HFFc6 (cell line): ENCODE data around the gene AHDC1. TPM values are rescaled to one million over a fixed set of nuclear protein-coding genes. Genes with fewer than 3 reads are reported as not detected.

Experiments used
- DNase-seq: peaks from one replicate; pipeline ENCODE4 v3.0.0-alpha.2; 2018
- H3K27ac Mint-ChIP-seq: 2 replicates; pipeline ENCODE4 v1.8.0; 2020; ENCODE audit warnings: mild to moderate bottlenecking, mixed read lengths
- H3K27me3 Mint-ChIP-seq: 2 replicates; pipeline ENCODE4 v1.8.0; 2021; ENCODE audit warnings: mild to moderate bottlenecking, moderate library complexity, mixed read lengths; ENCODE audit not compliant: insufficient read depth
- H3K36me3 Mint-ChIP-seq: 2 replicates; pipeline ENCODE4 v1.8.0; 2021; ENCODE audit warnings: low read depth, mixed read lengths
- H3K4me1 Mint-ChIP-seq: 2 replicates; pipeline ENCODE4 v1.8.0; 2020; ENCODE audit warnings: low read depth, mixed read lengths
- H3K4me3 Mint-ChIP-seq: 2 replicates; pipeline ENCODE4 v1.8.0; 2020; ENCODE audit warnings: mild to moderate bottlenecking, moderate library complexity, mixed read lengths
- H3K9me3 Mint-ChIP-seq: 2 replicates; pipeline ENCODE4 v1.8.0; 2020; ENCODE audit warnings: mild to moderate bottlenecking, mixed read lengths
- CTCF ChIP-seq: fragments of 200-600 bp; sonication (generic); IDR thresholded peaks from 2 replicates; pipeline ENCODE4 v1.5.0; 2021; ENCODE audit warnings: antibody characterized with exemption, mild to moderate bottlenecking
- total RNA-seq, 6 experiments: library from RNA; stranded (reverse); fragmentation: NEBNext Ultra II Directional; extraction: Animal tissue kit (Norgen Biotek cat#: 25700); gene quantifications; 2 replicates in 1 of 6; 3 replicates in 5 of 6; pipeline ENCODE4 v1.2.3, GENCODE V29; 2021

The AHDC1 gene
- total RNA-seq, 6 experiments from 2014 or later = 30.7 to 53.2 (median 34.7) TPM

- H3K27me3 Mint-ChIP-seq = no peaks in the 10 kb centered on the region
- peaks cover 16% of the 10 kb centered on the region for H3K4me1 Mint-ChIP-seq
- TF ChIP-seq CTCF = no peak
- no peak overlapping the region for H3K27ac Mint-ChIP-seq
- no peaks in the 10 kb centered on the region for H3K9me3 Mint-ChIP-seq
- H3K36me3 Mint-ChIP-seq = no peaks in the 10 kb centered on the region
- H3K4me3 Mint-ChIP-seq = no peak overlapping the region
- peak; percentile 47 for DNase-seq
Observed at GRCh38 chr1:27588256-27589232, 15.4 kb downstream of the AHDC1 start.

GRCh38 chr1:27585684-27586083, 18.3 kb downstream of the AHDC1 start:
- Mint-ChIP-seq H3K27ac (no peak overlapping the region), H3K4me3 (no peak overlapping the region), H3K36me3 (peaks cover 20% of the 10 kb centered on the region; the same call in 1 of the 2 replicates), H3K27me3 (no peaks in the 10 kb centered on the region; the same call in 1 of the 2 replicates), H3K4me1 (peaks cover 35% of the 10 kb centered on the region), H3K9me3 (no peaks in the 10 kb centered on the region)
- DNase-seq = no peak
- no peak for TF ChIP-seq CTCF

DNA sequence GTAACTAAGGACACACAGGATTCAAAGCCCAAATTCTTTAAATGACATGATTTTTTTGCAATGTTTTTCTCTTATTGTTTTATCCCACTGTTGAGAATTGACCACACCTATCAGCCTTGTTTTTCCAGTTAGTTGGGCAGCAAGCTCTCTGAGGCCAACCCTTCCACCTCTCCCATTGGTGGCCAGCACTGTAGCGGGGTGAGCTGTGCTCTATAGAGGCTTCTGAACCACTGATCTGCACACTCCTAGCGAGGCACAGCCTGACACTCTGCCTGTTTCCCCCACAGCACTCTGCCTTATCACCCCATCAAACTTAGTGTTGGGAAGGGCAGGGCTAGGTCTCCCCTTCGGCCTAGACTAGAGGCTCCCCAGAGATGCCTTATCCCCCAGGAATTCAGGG, 19.5 kb downstream of the AHDC1 start:
- Mint-ChIP-seq H3K27me3 (no peaks in the 10 kb centered on the region; the same call in 1 of the 2 replicates), H3K36me3 (peaks cover 20% of the 10 kb centered on the region; the same call in 1 of the 2 replicates), H3K4me3 (no peak overlapping the region; the same call in 1 of the 2 replicates), H3K4me1 (peaks cover 36% of the 10 kb centered on the region), H3K9me3 (no peaks in the 10 kb centered on the region), H3K27ac (no peak overlapping the region)
- DNase-seq = no peak
- TF ChIP-seq CTCF = no peak

GRCh38 chr1:27583479-27583878, 20.5 kb downstream of the AHDC1 start:
- no peak for DNase-seq
- TF ChIP-seq CTCF = no peak
- H3K27ac Mint-ChIP-seq = peak overlapping the region; percentile 25; the same call in 1 of the 2 replicates
- no peaks in the 10 kb centered on the region; the same call in 1 of the 2 replicates for H3K27me3 Mint-ChIP-seq
- H3K9me3 Mint-ChIP-seq = no peaks in the 10 kb centered on the region
- H3K36me3 Mint-ChIP-seq = peaks cover 25% of the 10 kb centered on the region
- peaks cover 42% of the 10 kb centered on the region for H3K4me1 Mint-ChIP-seq
- H3K4me3 Mint-ChIP-seq = no peak overlapping the region

DNA sequence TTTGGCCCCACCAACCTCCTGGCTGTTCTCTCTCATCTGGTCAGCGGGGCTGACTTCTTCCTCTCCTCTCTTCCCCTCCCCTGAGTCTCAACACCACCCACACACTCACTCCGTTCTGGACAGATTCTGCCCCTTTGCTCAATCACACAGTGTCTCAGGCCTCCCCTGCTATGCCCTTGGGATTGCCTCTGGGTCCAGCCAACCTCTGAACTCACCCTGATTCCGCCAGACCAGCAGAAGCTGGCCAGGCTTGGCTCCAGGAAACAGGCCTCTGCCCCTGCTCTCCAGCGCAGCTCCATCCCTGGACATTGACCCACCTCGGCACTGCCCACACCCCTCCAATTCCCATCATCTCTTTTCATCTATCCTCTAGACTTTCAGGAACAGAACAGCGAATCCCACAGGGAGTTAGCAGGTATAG, 22.1 kb downstream of the AHDC1 start:
- TF ChIP-seq CTCF = no peak
- Mint-ChIP-seq H3K4me1 (peaks cover 46% of the 10 kb centered on the region), H3K36me3 (peaks cover 25% of the 10 kb centered on the region), H3K27ac (peak overlapping the region; percentile 39; the same call in 1 of the 2 replicates), H3K9me3 (no peaks in the 10 kb centered on the region), H3K4me3 (no peak overlapping the region), H3K27me3 (peaks cover 1% of the 10 kb centered on the region; the same call in 1 of the 2 replicates)
- DNase-seq = no peak
